Mucosa of descending colon (tissue), 3 donors: Measurements from ENCODE around the gene DEFB113. TPM values are rescaled to one million over a fixed set of nuclear protein-coding genes. Genes with fewer than 3 reads are reported as not detected.
"Not testable (repeated sequence)": the region's sequence is repeated elsewhere in the genome, so short reads cannot be mapped to it uniquely, and the experiment has no call there.

Experiments
- ATAC-seq: fragments of 200-7000 bp; cut with Tn5 transposase; one replicate; pipeline ENCODE4 v1.9.1; 2020; ENCODE audit warnings: mild to moderate bottlenecking, moderate library complexity
- DNase-seq, 3 donors: peaks; one replicate each; pipeline ENCODE4 v3.0.0-alpha.2; 2020
- H3K36me3 ChIP-seq: fragments of 200-600 bp; one replicate; pipeline ENCODE4 v1.8.0; 2021; ENCODE audit warnings: low read depth, mild to moderate bottlenecking
- H3K4me1 ChIP-seq: fragments of 200-600 bp; one replicate; pipeline ENCODE4 v1.8.0; 2021; ENCODE audit warnings: low read depth, mild to moderate bottlenecking
- H3K4me3 ChIP-seq: fragments of 200-600 bp; one replicate; pipeline ENCODE4 v1.8.0; 2021; ENCODE audit warnings: mild to moderate bottlenecking
- H3K9me3 ChIP-seq: fragments of 200-600 bp; one replicate; pipeline ENCODE4 v1.8.0; 2021; ENCODE audit warnings: mild to moderate bottlenecking
- CTCF ChIP-seq: fragments of 200-600 bp; IDR thresholded peaks from one replicate; pipeline ENCODE4 v1.8.0; 2022; ENCODE audit warnings: antibody characterized with exemption, mild to moderate bottlenecking
- intact Hi-C, 2 donors: fragments of 100-400 bp; cut with DNase I in 1 of 2; cut with micrococcal nuclease in 1 of 2; formaldehyde crosslinking; loops; one replicate each; pipeline versions ENCODE4 v1.11.0 to v1.11.1; 2022; cut with DNase I, micrococcal nuclease
- total RNA-seq, 3 donors: library from RNA; stranded (reverse); fragmentation: NEBNext Ultra II Directional in 2 of 3; extraction: Animal tissue kit (Norgen Biotek cat#: 25700) in 2 of 3; gene quantifications; one replicate each; pipeline versions ENCODE4 v1.2.1 to v1.2.4, GENCODE V29; 2021 to 2023
- donor health status: DM: no; HTN: no; CAD: no; lungs with moderate emphysema.
- donor health status: DM: no; HTN: no; CAD: no.
- donor health status: DM: no; HTN: yes; CAD: no.

Gene DEFB113
- total RNA-seq, 3 donors from 2014 or later: not detected

- ATAC-seq: no peak
- H3K36me3 ChIP-seq: no peaks in the 10 kb centered on the region
- no peak for TF ChIP-seq CTCF
- H3K4me1 ChIP-seq: no peaks in the 10 kb centered on the region
- no peak for DNase-seq
- H3K9me3 ChIP-seq: no peaks in the 10 kb centered on the region
- intact Hi-C loops: no loop called here
- H3K4me3 ChIP-seq: no peak overlapping the region
Measured at GRCh38 chr6:49950415-49950751, 19.0 kb downstream of the DEFB113 start.

- no peak for ATAC-seq
- no peak for TF ChIP-seq CTCF
- Histone ChIP-seq H3K36me3 (no peaks in the 10 kb centered on the region), H3K4me1 (no peaks in the 10 kb centered on the region), H3K4me3 (no peak overlapping the region), H3K9me3 (no peaks in the 10 kb centered on the region)
- DNase-seq: no peak
- intact Hi-C loops: no loop called here
Measured at GRCh38 chr6:49949062-49949461, 20.4 kb downstream of the DEFB113 start.

- ATAC-seq (no peak), DNase-seq (no peak)
- no peak for TF ChIP-seq CTCF
Measured at GRCh38 chr6:49946835-49947234, 22.6 kb downstream of the DEFB113 start.

GRCh38 chr6:49944068-49944467 lies 25.4 kb downstream of the DEFB113 start:
- H3K36me3 ChIP-seq, H3K4me1 ChIP-seq, intact Hi-C loops, ATAC-seq, H3K9me3 ChIP-seq, H3K4me3 ChIP-seq, DNase-seq: not testable (repeated sequence)

More at GRCh38 chr6:49946835-49947234, 22.6 kb downstream of the DEFB113 start:
- intact Hi-C loops: no loop called here
- H3K9me3 ChIP-seq: no peaks in the 10 kb centered on the region
- H3K36me3 ChIP-seq: no peaks in the 10 kb centered on the region
- H3K4me3 ChIP-seq: no peak overlapping the region
- no peaks in the 10 kb centered on the region for H3K4me1 ChIP-seq

- H3K36me3 ChIP-seq: no peaks in the 10 kb centered on the region
- intact Hi-C loops: no loop called here
- ATAC-seq: peak; percentile 90
- H3K4me1 ChIP-seq: no peaks in the 10 kb centered on the region
- H3K4me3 ChIP-seq: no peak overlapping the region
- no peaks in the 10 kb centered on the region for H3K9me3 ChIP-seq
- no peak for TF ChIP-seq CTCF
- DNase-seq: peak in 1 of 3 donors; percentile 17
Measured at GRCh38 chr6:49939993-49940498, 29.4 kb downstream of the DEFB113 start.

GRCh38 chr6:49937811-49938210 lies 31.6 kb downstream of the DEFB113 start:
- ATAC-seq: no peak

More at GRCh38 chr6:49937811-49938210, 31.6 kb downstream of the DEFB113 start:
- no peak overlapping the region for H3K4me3 ChIP-seq
- no peak for TF ChIP-seq CTCF
- no peaks in the 10 kb centered on the region for H3K4me1 ChIP-seq
- H3K9me3 ChIP-seq: no peaks in the 10 kb centered on the region
- intact Hi-C loops: no loop called here
- no peak for DNase-seq
- no peaks in the 10 kb centered on the region for H3K36me3 ChIP-seq
